ENCODE results near the gene GALNT10. TPM values are rescaled to one million over a fixed set of nuclear protein-coding genes. Genes with fewer than 3 reads are reported as not detected.

The GALNT10 gene
- total RNA-seq, 1 donor from 2014 or later = 96.1 TPM

- H3K36me3 Mint-ChIP-seq (ENCODE audit: low read depth, unreplicated experiment) = peaks cover 29% of the 10 kb centered on the region
- TF ChIP-seq EZH2 (IDR thresholded peaks at IDR 0.05; ENCODE audit: insufficient read depth, low read length) (no peak), CTCF (IDR thresholded peaks at IDR 0.05; ENCODE audit: insufficient read depth, low read depth, low read length) (no peak)
- Histone ChIP-seq H3K9me3 (ENCODE audit: insufficient read depth, low read depth, low read length) (no peaks in the 10 kb centered on the region), H3K36me3 (ENCODE audit: insufficient read depth, low read length) (peaks cover 6% of the 10 kb centered on the region), H3K4me2 (ENCODE audit: low read length) (no peak overlapping the region), H3K79me2 (ENCODE audit: insufficient read depth, low read length) (peaks cover 94% of the 10 kb centered on the region), H3K27ac (ENCODE audit: low read depth, low read length) (no peak overlapping the region), H2AFZ (ENCODE audit: low read depth, low read length) (no peak overlapping the region), H3K4me1 (ENCODE audit: insufficient read depth, low read length) (peaks cover 8% of the 10 kb centered on the region), H3K4me3 (ENCODE audit: insufficient read depth, low read depth, low read length) (no peak overlapping the region), H3K9ac (ENCODE audit: low read length) (no peak overlapping the region), H4K20me1 (ENCODE audit: insufficient read depth, low read length) (peaks cover 25% of the 10 kb centered on the region), H3K27me3 (ENCODE audit: insufficient read depth, low read length) (no peaks in the 10 kb centered on the region)
- DNase-seq (ENCODE audit: low read depth) (peak; percentile 79), FAIRE-seq (no peak)
- peaks cover 31% of the 10 kb centered on the region for H3K4me1 Mint-ChIP-seq (ENCODE audit: low read depth, unreplicated experiment)
- no peak overlapping the region for H3K4me3 Mint-ChIP-seq (ENCODE audit: unreplicated experiment)
- H3K27ac Mint-ChIP-seq (ENCODE audit: unreplicated experiment) = no peak overlapping the region
- no peaks in the 10 kb centered on the region for H3K27me3 Mint-ChIP-seq (ENCODE audit: low read depth, unreplicated experiment)
- no peaks in the 10 kb centered on the region for H3K9me3 Mint-ChIP-seq (ENCODE audit: unreplicated experiment)
Measured at GRCh38 chr5:154205441-154206117, 15.0 kb downstream of the GALNT10 start.

GRCh38 chr5:154206311-154206710, 15.8 kb downstream of the GALNT10 start:
- no peak for DNase-seq (ENCODE audit: low read depth)
- H3K27ac ChIP-seq (ENCODE audit: low read depth, low read length) = no peak overlapping the region
- H4K20me1 ChIP-seq (ENCODE audit: insufficient read depth, low read length) = peaks cover 25% of the 10 kb centered on the region
- H3K27me3 Mint-ChIP-seq (ENCODE audit: low read depth, unreplicated experiment) = no peaks in the 10 kb centered on the region
- no peak overlapping the region for H3K4me2 ChIP-seq (ENCODE audit: low read length)
- H3K79me2 ChIP-seq (ENCODE audit: insufficient read depth, low read length) = peaks cover 94% of the 10 kb centered on the region
- H3K9me3 ChIP-seq (ENCODE audit: insufficient read depth, low read depth, low read length) = no peaks in the 10 kb centered on the region
- H3K4me3 Mint-ChIP-seq (ENCODE audit: unreplicated experiment) = peak overlapping the region; percentile 3
- no peak overlapping the region for H3K4me3 ChIP-seq (ENCODE audit: insufficient read depth, low read depth, low read length)
- FAIRE-seq = no peak
- H3K4me1 Mint-ChIP-seq (ENCODE audit: low read depth, unreplicated experiment) = peaks cover 34% of the 10 kb centered on the region
- H3K4me1 ChIP-seq (ENCODE audit: insufficient read depth, low read length) = peaks cover 10% of the 10 kb centered on the region
- TF ChIP-seq EZH2 (IDR thresholded peaks at IDR 0.05; ENCODE audit: insufficient read depth, low read length) (no peak), CTCF (IDR thresholded peaks at IDR 0.05; ENCODE audit: insufficient read depth, low read depth, low read length) (no peak)
- no peaks in the 10 kb centered on the region for H3K9me3 Mint-ChIP-seq (ENCODE audit: unreplicated experiment)
- peaks cover 30% of the 10 kb centered on the region for H3K36me3 Mint-ChIP-seq (ENCODE audit: low read depth, unreplicated experiment)
- H3K9ac ChIP-seq (ENCODE audit: low read length) = no peak overlapping the region
- no peak overlapping the region for H3K27ac Mint-ChIP-seq (ENCODE audit: unreplicated experiment)
- H3K36me3 ChIP-seq (ENCODE audit: insufficient read depth, low read length) = peaks cover 6% of the 10 kb centered on the region
- no peak overlapping the region for H2AFZ ChIP-seq (ENCODE audit: low read depth, low read length)
- H3K27me3 ChIP-seq (ENCODE audit: insufficient read depth, low read length) = no peaks in the 10 kb centered on the region

GRCh38 chr5:154207204-154207603, 16.7 kb downstream of the GALNT10 start:
- peaks cover 28% of the 10 kb centered on the region for H3K36me3 Mint-ChIP-seq (ENCODE audit: low read depth, unreplicated experiment)

More at GRCh38 chr5:154207204-154207603, 16.7 kb downstream of the GALNT10 start:
- Histone ChIP-seq H3K4me2 (ENCODE audit: low read length) (no peak overlapping the region), H3K4me1 (ENCODE audit: insufficient read depth, low read length) (peaks cover 13% of the 10 kb centered on the region), H3K36me3 (ENCODE audit: insufficient read depth, low read length) (peaks cover 6% of the 10 kb centered on the region), H3K27ac (ENCODE audit: low read depth, low read length) (no peak overlapping the region), H3K9ac (ENCODE audit: low read length) (no peak overlapping the region), H4K20me1 (ENCODE audit: insufficient read depth, low read length) (peaks cover 25% of the 10 kb centered on the region), H3K27me3 (ENCODE audit: insufficient read depth, low read length) (no peaks in the 10 kb centered on the region), H2AFZ (ENCODE audit: low read depth, low read length) (no peak overlapping the region), H3K9me3 (ENCODE audit: insufficient read depth, low read depth, low read length) (no peaks in the 10 kb centered on the region), H3K4me3 (ENCODE audit: insufficient read depth, low read depth, low read length) (no peak overlapping the region), H3K79me2 (ENCODE audit: insufficient read depth, low read length) (peaks cover 94% of the 10 kb centered on the region)
- Mint-ChIP-seq H3K4me1 (ENCODE audit: low read depth, unreplicated experiment) (peaks cover 40% of the 10 kb centered on the region), H3K4me3 (ENCODE audit: unreplicated experiment) (no peak overlapping the region), H3K27me3 (ENCODE audit: low read depth, unreplicated experiment) (no peaks in the 10 kb centered on the region), H3K9me3 (ENCODE audit: unreplicated experiment) (no peaks in the 10 kb centered on the region), H3K27ac (ENCODE audit: unreplicated experiment) (no peak overlapping the region)
- DNase-seq (ENCODE audit: low read depth) (no peak), FAIRE-seq (no peak)
- TF ChIP-seq EZH2 (IDR thresholded peaks at IDR 0.05; ENCODE audit: insufficient read depth, low read length) = no peak
- no peak for TF ChIP-seq CTCF (IDR thresholded peaks at IDR 0.05; ENCODE audit: insufficient read depth, low read depth, low read length)
